Bone marrow (tissue), 2 donors: ENCODE data around the gene TANGO6.
"Not testable (repeated sequence)": the region's sequence is repeated elsewhere in the genome, so short reads cannot be mapped to it uniquely, and the experiment has no call there.

Experiments
- DNase-seq, 2 donors: peaks; one replicate each; lab custom pipeline; 2025; lab: John Stamatoyannopoulos, UW

TANGO6 gene

GRCh38 chr16:68972720-68973119 lies 129.4 kb downstream of the TANGO6 start:
- no peak for DNase-seq

- no peak for DNase-seq
Observed at GRCh38 chr16:68973611-68974120, 130.3 kb downstream of the TANGO6 start.

- no peak for DNase-seq
Observed at GRCh38 chr16:68978303-68978954, 135.1 kb downstream of the TANGO6 start.

GRCh38 chr16:68980695-68981315 lies 137.5 kb downstream of the TANGO6 start:
- no peak for DNase-seq

GRCh38 chr16:68981971-68982370 lies 138.6 kb downstream of the TANGO6 start:
- DNase-seq = no peak

- no peak for DNase-seq
Observed at GRCh38 chr16:68984467-68984866, 141.1 kb downstream of the TANGO6 start.

GRCh38 chr16:68985268-68985667 lies 141.9 kb downstream of the TANGO6 start:
- DNase-seq = no peak

GRCh38 chr16:68985855-68986254 lies 142.5 kb downstream of the TANGO6 start:
- DNase-seq = no peak

GRCh38 chr16:68987734-68988457 lies 144.6 kb downstream of the TANGO6 start:
- DNase-seq = no peak

- DNase-seq = not testable (repeated sequence)
Observed at GRCh38 chr16:68990172-68990845, 147.0 kb downstream of the TANGO6 start.

GRCh38 chr16:68991075-68991474 lies 147.7 kb downstream of the TANGO6 start:
- DNase-seq = no peak

GRCh38 chr16:68992521-68992920 lies 149.2 kb downstream of the TANGO6 start:
- DNase-seq = no peak

GRCh38 chr16:68993456-68993855 lies 150.1 kb downstream of the TANGO6 start:
- no peak for DNase-seq

- DNase-seq = no peak
Observed at GRCh38 chr16:68993885-68994284, 150.6 kb downstream of the TANGO6 start.

- no peak for DNase-seq
Observed at GRCh38 chr16:68994324-68994723, 151.0 kb downstream of the TANGO6 start.

GRCh38 chr16:68995011-68995504 lies 151.7 kb downstream of the TANGO6 start:
- DNase-seq = no peak

GRCh38 chr16:68997564-68997963 lies 154.2 kb downstream of the TANGO6 start:
- DNase-seq = no peak

- no peak for DNase-seq
Observed at GRCh38 chr16:68999114-68999513, 155.8 kb downstream of the TANGO6 start.

GRCh38 chr16:69003500-69003899 lies 160.2 kb downstream of the TANGO6 start:
- no peak for DNase-seq

- no peak for DNase-seq
Observed at GRCh38 chr16:69005641-69006355, 162.5 kb downstream of the TANGO6 start.

- no peak for DNase-seq
Observed at GRCh38 chr16:69012906-69013305, 169.6 kb downstream of the TANGO6 start.

- no peak for DNase-seq
Observed at GRCh38 chr16:69013991-69014390, 170.7 kb downstream of the TANGO6 start.
